ENCODE measurements around the gene LYZL1. TPM values are rescaled to one million over a fixed set of nuclear protein-coding genes. Genes with fewer than 3 reads are reported as not detected.
"Not testable (repeated sequence)": the region's sequence is repeated elsewhere in the genome, so short reads cannot be mapped to it uniquely, and the experiment has no call there.

The LYZL1 gene
- total RNA-seq, 1 donor from 2014 or later, result not detected

- H3K4me1 ChIP-seq, result no peaks in the 10 kb centered on the region
- H3K27me3 ChIP-seq, result no peaks in the 10 kb centered on the region
- no peak for DNase-seq
- H3K9me3 ChIP-seq, result no peaks in the 10 kb centered on the region
- no peak overlapping the region for H3K27ac ChIP-seq
- H3K36me3 ChIP-seq, result no peaks in the 10 kb centered on the region
- peak; percentile 14 for ATAC-seq
- no peak overlapping the region for H3K4me3 ChIP-seq
- no peak for TF ChIP-seq CTCF (IDR thresholded peaks at IDR 0.05)
- intact Hi-C loops (cut with DNase I), result no loop called here
Measured at GRCh38 chr10:29317423-29318021, 28.7 kb downstream of the LYZL1 start.

GRCh38 chr10:29318141-29319071 lies 29.5 kb downstream of the LYZL1 start:
- ATAC-seq, result peak; percentile 73
- intact Hi-C loops (cut with DNase I); H3K4me1 ChIP-seq; H3K9me3 ChIP-seq; H3K27ac ChIP-seq; DNase-seq; H3K27me3 ChIP-seq; H3K4me3 ChIP-seq; H3K36me3 ChIP-seq: not testable (repeated sequence)

- Histone ChIP-seq H3K4me3 (no peak overlapping the region), H3K27me3 (no peaks in the 10 kb centered on the region), H3K27ac (no peak overlapping the region)
Measured at GRCh38 chr10:29319205-29319781, 30.4 kb downstream of the LYZL1 start.

GRCh38 chr10:29320680-29321121 lies 31.8 kb downstream of the LYZL1 start:
- intact Hi-C loops (cut with DNase I); H3K36me3 ChIP-seq; H3K27me3 ChIP-seq; DNase-seq; H3K9me3 ChIP-seq; H3K4me1 ChIP-seq; H3K27ac ChIP-seq; ATAC-seq; H3K4me3 ChIP-seq: not testable (repeated sequence)

More at GRCh38 chr10:29319205-29319781, 30.4 kb downstream of the LYZL1 start:
- no peak for TF ChIP-seq CTCF (IDR thresholded peaks at IDR 0.05)
- Histone ChIP-seq H3K4me1 (no peaks in the 10 kb centered on the region), H3K36me3 (no peaks in the 10 kb centered on the region), H3K9me3 (no peaks in the 10 kb centered on the region)
- DNase-seq (no peak), ATAC-seq (no peak)
- intact Hi-C loops (cut with DNase I), result no loop called here

- Histone ChIP-seq H3K27me3 (no peaks in the 10 kb centered on the region), H3K4me1 (no peaks in the 10 kb centered on the region), H3K36me3 (no peaks in the 10 kb centered on the region), H3K9me3 (no peaks in the 10 kb centered on the region), H3K4me3 (no peak overlapping the region), H3K27ac (no peak overlapping the region)
- no peak for ATAC-seq
- no peak for TF ChIP-seq CTCF (IDR thresholded peaks at IDR 0.05)
- DNase-seq, result no peak
- intact Hi-C loops (cut with DNase I), result no loop called here
Measured at GRCh38 chr10:29321656-29322055, 32.8 kb downstream of the LYZL1 start.

- Histone ChIP-seq H3K36me3 (no peaks in the 10 kb centered on the region), H3K27ac (no peak overlapping the region), H3K4me3 (no peak overlapping the region), H3K4me1 (no peaks in the 10 kb centered on the region), H3K9me3 (no peaks in the 10 kb centered on the region), H3K27me3 (no peaks in the 10 kb centered on the region)
- intact Hi-C loops (cut with DNase I), result no loop called here
- DNase-seq (no peak), ATAC-seq (no peak)
- TF ChIP-seq CTCF (IDR thresholded peaks at IDR 0.05), result no peak
Measured at GRCh38 chr10:29322918-29323317, 34.0 kb downstream of the LYZL1 start.

Measured in upper lobe of right lung (tissue), 1 donor.